A673 (cell line): ENCODE data around the gene SLC25A36. TPM values are rescaled to one million over a fixed set of nuclear protein-coding genes. Genes with fewer than 3 reads are reported as not detected.

Source experiments
- BruUV-seq: library from RNA; stranded (reverse); fragments of 400-500 nt; replicated peaks from 2 replicates; lab custom pipeline; 2021; lab: Mats Ljungman, UMichigan
- CTCF ChIA-PET: fragments of 300-600 bp; sonication (Branson Sonifier 250); formaldehyde crosslinking; loops from one replicate; lab custom pipeline; 2022; ENCODE audit warnings: antibody characterized with exemption; lab: Charles Lee
- POLR2A ChIA-PET: fragments of 300-600 bp; sonication (Branson Sonifier 250); formaldehyde crosslinking; loops from one replicate; lab custom pipeline; 2022; ENCODE audit warnings: antibody characterized with exemption; ENCODE audit not compliant: low non-redundant PET; lab: Charles Lee
- DNase-seq: peaks from one replicate; pipeline ENCODE4 v3.0.0-alpha.2; 2015; ENCODE audit warnings: low spot score
- H3K27ac ChIP-seq: fragments of 200-600 bp; sonication (generic); 2 replicates; pipeline ENCODE4 v1.5.1; 2016; ENCODE audit warnings: mixed run types, low read depth, mild to moderate bottlenecking, mixed read lengths, antibody characterized with exemption, low read length; ENCODE audit not compliant: poor library complexity, severe bottlenecking
- H3K27me3 ChIP-seq: fragments of 200-600 bp; sonication (generic); replicated peaks from 2 replicates; pipeline ENCODE4 v1.6.1; 2017; ENCODE audit warnings: mixed run types, low read depth, mild to moderate bottlenecking, mixed read lengths, antibody characterized with exemption, low read length; ENCODE audit not compliant: insufficient read depth, poor library complexity
- H3K36me3 ChIP-seq: fragments of 200-600 bp; sonication (generic); 2 replicates; pipeline ENCODE4 v1.6.1; 2016; ENCODE audit warnings: mixed run types, mild to moderate bottlenecking, mixed read lengths, antibody characterized with exemption, low read length; ENCODE audit not compliant: insufficient read depth, poor library complexity, severe bottlenecking
- H3K4me1 ChIP-seq: fragments of 200-600 bp; sonication (generic); 2 replicates; pipeline ENCODE4 v1.6.1; 2017; ENCODE audit warnings: mixed run types, mild to moderate bottlenecking, mixed read lengths, antibody characterized with exemption, low read length; ENCODE audit not compliant: insufficient read depth, poor library complexity, severe bottlenecking
- H3K4me3 ChIP-seq: fragments of 200-600 bp; sonication (generic); 2 replicates; pipeline ENCODE4 v1.5.1; 2016; ENCODE audit warnings: low read depth, mixed run types, mild to moderate bottlenecking, mixed read lengths, low read length; ENCODE audit not compliant: poor library complexity, severe bottlenecking
- H3K9me3 ChIP-seq: fragments of 200-600 bp; sonication (generic); 2 replicates; pipeline ENCODE4 v1.6.1; 2016; ENCODE audit warnings: mixed run types, low read depth, mild to moderate bottlenecking, mixed read lengths, antibody characterized with exemption, low read length; ENCODE audit not compliant: poor library complexity, severe bottlenecking
- CTCF ChIP-seq: fragments of 300-800, 200-600 bp; sonication (generic); conservative IDR thresholded peaks from 2 replicates; pipeline ENCODE4 v1.5.1; 2017; ENCODE audit warnings: low read depth, mild to moderate bottlenecking, antibody characterized with exemption, low read length, moderate library complexity, mixed read lengths
- EZH2 ChIP-seq: fragments of 200-600 bp; sonication (generic); IDR thresholded peaks from 2 replicates; pipeline ENCODE4 v1.6.1; 2017; ENCODE audit warnings: borderline replicate concordance, low read depth, mild to moderate bottlenecking, mixed read lengths, antibody characterized with exemption, low read length; ENCODE audit not compliant: poor library complexity, severe bottlenecking
- intact Hi-C: fragments of 100-400 bp; cut with micrococcal nuclease; formaldehyde crosslinking; loops from one replicate; pipeline ENCODE4 v1.10.0; 2022; ENCODE audit not compliant: unreplicated experiment
- total RNA-seq: library from RNA; stranded (reverse); gene quantifications from 2 replicates; pipeline ENCODE4 v1.2.3, GENCODE V29; 2021

SLC25A36 gene
- total RNA-seq, 1 experiment from 2014 or later: 43.5 TPM

GRCh38 chr3:141019244-141019643, 77.6 kb downstream of the SLC25A36 start:
- intact Hi-C loops: no loop called here
- CTCF ChIA-PET: no interaction called here
- no peaks in the 10 kb centered on the region for H3K36me3 ChIP-seq
- no peak for TF ChIP-seq EZH2
- no peak for TF ChIP-seq CTCF
- no peak overlapping the region for H3K4me3 ChIP-seq
- no peak overlapping the region for H3K27ac ChIP-seq
- BruUV-seq: no TSS peak
- DNase-seq: no peak
- peaks cover 2% of the 10 kb centered on the region for H3K27me3 ChIP-seq
- POLR2A ChIA-PET: no interaction called here
- no peaks in the 10 kb centered on the region for H3K9me3 ChIP-seq
- no peaks in the 10 kb centered on the region for H3K4me1 ChIP-seq

- no peaks in the 10 kb centered on the region for H3K4me1 ChIP-seq
- no peaks in the 10 kb centered on the region for H3K36me3 ChIP-seq
- no peak for TF ChIP-seq CTCF
- TF ChIP-seq EZH2: no peak
- no peak overlapping the region for H3K27ac ChIP-seq
- H3K4me3 ChIP-seq: no peak overlapping the region
- DNase-seq: no peak
- ChIA-PET POLR2A (no interaction called here), CTCF (no interaction called here)
- intact Hi-C loops: no loop called here
- no peaks in the 10 kb centered on the region for H3K9me3 ChIP-seq
- no TSS peak for BruUV-seq
- H3K27me3 ChIP-seq: peaks cover 9% of the 10 kb centered on the region
These were observed 78.7 kb downstream of the SLC25A36 start for GRCh38 chr3:141020143-141020830.

GRCh38 chr3:141021261-141021660, 79.6 kb downstream of the SLC25A36 start:
- no TSS peak for BruUV-seq
- Histone ChIP-seq H3K36me3 (no peaks in the 10 kb centered on the region), H3K4me1 (no peaks in the 10 kb centered on the region), H3K9me3 (no peaks in the 10 kb centered on the region), H3K27ac (no peak overlapping the region), H3K27me3 (peaks cover 9% of the 10 kb centered on the region), H3K4me3 (no peak overlapping the region)
- CTCF ChIA-PET: no interaction called here
- no peak for TF ChIP-seq CTCF
- no peak for TF ChIP-seq EZH2
- intact Hi-C loops: no loop called here
- no peak for DNase-seq
- POLR2A ChIA-PET: no interaction called here

Other genes starting within 250 kb of the SLC25A36 start
- gene SPSB4, start 109.5 kb downstream of the SLC25A36 start, total RNA-seq: 0.39 and 0.66 TPM in 2 replicates